Measurements from ENCODE around the gene C4orf36. TPM values are rescaled to one million over a fixed set of nuclear protein-coding genes. Genes with fewer than 3 reads are reported as not detected.

Gene C4orf36
- total and polyA plus RNA-seq, 2 experiments from 2014 or later: 1.3 to 2.0 TPM

DNA sequence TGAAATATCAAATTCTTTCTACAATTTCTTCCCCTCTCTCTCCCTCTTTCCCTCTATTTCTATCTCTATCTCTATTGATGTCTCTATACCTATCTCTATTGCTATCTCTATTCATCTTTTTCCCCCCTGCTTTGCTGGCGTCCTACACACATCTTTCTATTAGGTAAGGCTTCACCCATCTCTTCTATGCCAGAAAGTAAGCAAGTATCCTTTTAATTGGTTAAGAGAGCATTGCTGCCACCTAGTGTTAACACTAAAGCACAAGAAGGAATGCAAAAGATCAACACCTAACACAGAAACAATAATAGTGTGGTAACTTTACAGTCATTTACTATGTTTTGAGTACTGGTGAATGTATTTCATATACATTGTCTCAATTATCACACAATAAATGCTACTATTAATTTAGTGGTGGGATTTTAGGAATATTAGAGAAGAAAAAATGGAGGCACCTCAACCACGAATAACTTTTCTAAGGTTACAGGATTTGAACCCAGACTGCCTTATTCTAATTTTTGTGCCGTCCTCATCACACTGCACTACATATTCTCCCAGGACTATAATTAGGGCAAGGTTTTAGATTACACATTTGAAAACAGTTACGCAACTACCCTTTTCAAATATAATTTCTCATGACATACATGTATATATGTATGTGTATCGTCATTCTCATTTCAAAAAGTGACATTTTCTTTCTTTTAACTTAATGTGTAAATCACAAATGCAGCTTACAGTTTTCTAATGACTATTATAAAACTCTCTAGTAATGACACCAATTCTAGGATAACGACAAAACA lies 3.7 kb upstream of the C4orf36 start:
- H3K9me3 ChIP-seq (ENCODE audit: low read depth): no peaks in the 10 kb centered on the region
- H2AFZ ChIP-seq: no peak overlapping the region
- TF ChIP-seq, protein P1, sequence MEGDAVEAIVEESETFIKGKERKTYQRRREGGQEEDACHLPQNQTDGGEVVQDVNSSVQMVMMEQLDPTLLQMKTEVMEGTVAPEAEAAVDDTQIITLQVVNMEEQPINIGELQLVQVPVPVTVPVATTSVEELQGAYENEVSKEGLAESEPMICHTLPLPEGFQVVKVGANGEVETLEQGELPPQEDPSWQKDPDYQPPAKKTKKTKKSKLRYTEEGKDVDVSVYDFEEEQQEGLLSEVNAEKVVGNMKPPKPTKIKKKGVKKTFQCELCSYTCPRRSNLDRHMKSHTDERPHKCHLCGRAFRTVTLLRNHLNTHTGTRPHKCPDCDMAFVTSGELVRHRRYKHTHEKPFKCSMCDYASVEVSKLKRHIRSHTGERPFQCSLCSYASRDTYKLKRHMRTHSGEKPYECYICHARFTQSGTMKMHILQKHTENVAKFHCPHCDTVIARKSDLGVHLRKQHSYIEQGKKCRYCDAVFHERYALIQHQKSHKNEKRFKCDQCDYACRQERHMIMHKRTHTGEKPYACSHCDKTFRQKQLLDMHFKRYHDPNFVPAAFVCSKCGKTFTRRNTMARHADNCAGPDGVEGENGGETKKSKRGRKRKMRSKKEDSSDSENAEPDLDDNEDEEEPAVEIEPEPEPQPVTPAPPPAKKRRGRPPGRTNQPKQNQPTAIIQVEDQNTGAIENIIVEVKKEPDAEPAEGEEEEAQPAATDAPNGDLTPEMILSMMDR (IDR thresholded peaks at IDR 0.05; ENCODE audit: poor library complexity): peak; percentile 84
- TF ChIP-seq EZH2 (IDR thresholded peaks at IDR 0.05; ENCODE audit: borderline replicate concordance): no peak
- no peaks in the 10 kb centered on the region for H3K27me3 ChIP-seq
- peak; percentile 84 for DNase-seq (ENCODE audit: low spot score)
- H4K20me1 ChIP-seq (ENCODE audit: insufficient read depth, poor library complexity, severe bottlenecking): no peaks in the 10 kb centered on the region
- H3K27ac ChIP-seq: no peak overlapping the region
- no peaks in the 10 kb centered on the region for H3K9me2 ChIP-seq (replicated peaks; ENCODE audit: insufficient read depth)
- no peak overlapping the region for H3K4me3 ChIP-seq
- 76% methylated on average over 6 of the region's 6 CpGs for WGBS (ENCODE audit: low lambda C conversion rate, missing lambda C conversion rate)
- no peaks in the 10 kb centered on the region for H3K79me2 ChIP-seq
- no peaks in the 10 kb centered on the region for H3K36me3 ChIP-seq (replicated peaks; ENCODE audit: insufficient read depth, low read depth)
- H3K4me1 ChIP-seq (ENCODE audit: insufficient read depth): peaks cover 12% of the 10 kb centered on the region
- H3K4me2 ChIP-seq: no peak overlapping the region

DNA sequence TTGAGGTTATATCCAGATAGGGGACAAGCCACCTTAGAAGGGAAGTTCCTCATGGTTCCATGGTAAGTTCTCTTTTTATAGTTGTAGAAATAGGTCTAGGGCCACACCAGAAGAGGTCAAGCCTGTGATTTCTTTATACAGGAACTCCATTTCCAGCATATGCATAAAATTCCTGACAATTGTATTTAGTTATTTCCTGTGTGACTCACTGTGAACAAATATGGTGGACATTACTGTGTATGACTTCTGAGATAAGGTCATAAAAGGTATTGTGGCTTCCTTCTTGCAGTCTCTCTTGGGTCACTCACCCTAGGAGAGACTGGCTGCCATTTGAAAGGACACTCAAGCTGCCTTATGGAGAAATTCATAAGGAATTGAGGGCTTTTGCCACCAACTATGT lies 2.2 kb upstream of the C4orf36 start:
- H3K4me3 ChIP-seq: no peak overlapping the region
- H3K9me2 ChIP-seq (replicated peaks; ENCODE audit: insufficient read depth): no peaks in the 10 kb centered on the region
- H3K4me1 ChIP-seq (ENCODE audit: insufficient read depth): peaks cover 14% of the 10 kb centered on the region
- DNase-seq (ENCODE audit: low spot score): no peak
- H3K27ac ChIP-seq: no peak overlapping the region
- H2AFZ ChIP-seq: no peak overlapping the region
- no peak overlapping the region for H3K4me2 ChIP-seq
- no peaks in the 10 kb centered on the region for H4K20me1 ChIP-seq (ENCODE audit: insufficient read depth, poor library complexity, severe bottlenecking)
- no peak for TF ChIP-seq EZH2 (IDR thresholded peaks at IDR 0.05; ENCODE audit: borderline replicate concordance)
- TF ChIP-seq EZH2phosphoT487 (IDR thresholded peaks at IDR 0.05; ENCODE audit: low read depth, severe bottlenecking, unreplicated experiment): no peak
- TF ChIP-seq, protein P1 (IDR thresholded peaks at IDR 0.05; ENCODE audit: poor library complexity): no peak
- no peaks in the 10 kb centered on the region for H3K9me3 ChIP-seq (ENCODE audit: low read depth)
- H3K36me3 ChIP-seq (replicated peaks; ENCODE audit: insufficient read depth, low read depth): no peaks in the 10 kb centered on the region
- H3K79me2 ChIP-seq: no peaks in the 10 kb centered on the region
- H3K27me3 ChIP-seq: no peaks in the 10 kb centered on the region

DNA sequence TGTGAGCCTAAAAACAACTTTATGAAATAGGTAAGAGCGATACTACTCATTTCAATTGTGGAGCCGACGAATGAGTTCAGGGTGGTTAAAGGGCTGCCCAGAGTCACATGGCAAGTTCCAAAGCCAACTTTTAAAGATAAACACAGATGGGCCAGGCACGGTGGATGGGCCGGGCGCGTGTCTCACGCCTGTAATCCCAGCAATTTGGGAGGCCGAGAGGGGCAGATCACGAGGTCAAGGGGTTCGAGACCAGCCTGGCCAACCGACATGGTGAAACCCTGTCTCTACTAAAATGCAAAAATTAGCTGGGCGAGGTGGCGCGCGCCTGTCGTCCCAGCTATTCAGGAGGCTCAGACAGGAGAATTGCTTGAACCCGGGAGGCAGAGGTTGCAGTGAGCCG lies 914 bp upstream of the C4orf36 start:
- H3K9me3 ChIP-seq (ENCODE audit: low read depth): no peaks in the 10 kb centered on the region
- H2AFZ ChIP-seq: peak overlapping the region; percentile 100
- no peak for DNase-seq (ENCODE audit: low spot score)
- no peaks in the 10 kb centered on the region for H3K79me2 ChIP-seq
- TF ChIP-seq EZH2phosphoT487 (IDR thresholded peaks at IDR 0.05; ENCODE audit: low read depth, severe bottlenecking, unreplicated experiment) (no peak), EZH2 (IDR thresholded peaks at IDR 0.05; ENCODE audit: borderline replicate concordance) (no peak)
- TF ChIP-seq, protein P1 (IDR thresholded peaks at IDR 0.05; ENCODE audit: poor library complexity): no peak
- H3K27me3 ChIP-seq: no peaks in the 10 kb centered on the region
- H3K27ac ChIP-seq: peak overlapping the region; percentile 93
- H3K36me3 ChIP-seq (replicated peaks; ENCODE audit: insufficient read depth, low read depth): no peaks in the 10 kb centered on the region
- H3K4me2 ChIP-seq: peak overlapping the region; percentile 90
- H3K4me3 ChIP-seq: no peak overlapping the region
- WGBS (ENCODE audit: low lambda C conversion rate, missing lambda C conversion rate): 89% methylated on average over 19 of the region's 19 CpGs
- peaks cover 14% of the 10 kb centered on the region for H3K4me1 ChIP-seq (ENCODE audit: insufficient read depth)
- H4K20me1 ChIP-seq (ENCODE audit: insufficient read depth, poor library complexity, severe bottlenecking): no peaks in the 10 kb centered on the region
- H3K9me2 ChIP-seq (replicated peaks; ENCODE audit: insufficient read depth): no peaks in the 10 kb centered on the region

All from hepatocyte (in vitro differentiated cells).